OCI-LY7 (cell line): Measurements from ENCODE around the gene OR14A16. TPM values are rescaled to one million over a fixed set of nuclear protein-coding genes. Genes with fewer than 3 reads are reported as not detected.

Source experiments
- BruUV-seq: library from RNA; stranded (reverse); fragments of 400-500 nt; replicated peaks from 2 replicates; lab custom pipeline; 2021; lab: Mats Ljungman, UMichigan
- CTCF ChIA-PET: fragments of 300-600 bp; sonication (Branson Sonifier 250); formaldehyde crosslinking; loops from one replicate; lab custom pipeline; 2022; ENCODE audit warnings: antibody characterized with exemption; ENCODE audit not compliant: unreplicated experiment; lab: Charles Lee
- POLR2A ChIA-PET: fragments of 300-600 bp; sonication (Branson Sonifier 250); formaldehyde crosslinking; loops from one replicate; lab custom pipeline; 2022; ENCODE audit warnings: antibody characterized with exemption; lab: Charles Lee
- DNase-seq: peaks from one replicate; pipeline ENCODE4 v3.0.0-alpha.2; 2015; ENCODE audit warnings: low spot score
- H2AFZ ChIP-seq: fragments of 200-600 bp; sonication (generic), shearing (Covaris generic); 2 replicates; pipeline ENCODE4 v1.6.1; 2014; ENCODE audit warnings: mild to moderate bottlenecking, antibody characterized with exemption, low read length, moderate library complexity
- H3K27ac ChIP-seq: fragments of 200-600 bp; sonication (generic); 2 replicates; pipeline ENCODE4 v1.5.1; 2014; ENCODE audit warnings: mixed run types, low read depth, mild to moderate bottlenecking, moderate library complexity, low read length, inconsistent platforms; ENCODE audit not compliant: poor library complexity, severe bottlenecking
- H3K36me3 ChIP-seq: fragments of 200-600 bp; sonication (generic); 2 replicates; pipeline ENCODE4 v1.6.1; 2014; ENCODE audit warnings: mild to moderate bottlenecking, antibody characterized with exemption, low read length, moderate library complexity, mixed read lengths; ENCODE audit not compliant: insufficient read depth
- H3K4me1 ChIP-seq: fragments of 200-600 bp; sonication (generic); 2 replicates; pipeline ENCODE4 v1.5.1; 2014; ENCODE audit warnings: mild to moderate bottlenecking, low read length; ENCODE audit not compliant: insufficient read depth, poor library complexity, severe bottlenecking
- H3K4me2 ChIP-seq: fragments of 200-600 bp; sonication (generic); 2 replicates; pipeline ENCODE4 v1.6.1; 2014; ENCODE audit warnings: mild to moderate bottlenecking, low read length
- H3K4me3 ChIP-seq: fragments of 200-600 bp; sonication (generic); 2 replicates; pipeline ENCODE4 v1.5.1; 2014; ENCODE audit warnings: mild to moderate bottlenecking, low read depth, low read length; ENCODE audit not compliant: poor library complexity, severe bottlenecking
- H3K79me2 ChIP-seq: fragments of 200-600 bp; sonication (generic); 2 replicates; pipeline ENCODE4 v1.6.1; 2016; ENCODE audit warnings: low read depth, mild to moderate bottlenecking, low read length, moderate library complexity, mixed read lengths; ENCODE audit not compliant: insufficient read depth
- H3K9me2 ChIP-seq: fragments of 200-600 bp; sonication (generic); 2 replicates; pipeline ENCODE4 v1.6.1; 2016; ENCODE audit warnings: mild to moderate bottlenecking, low read length, mixed read lengths; ENCODE audit not compliant: insufficient read depth
- H3K9me3 ChIP-seq: fragments of 200-600 bp; sonication (generic); 2 replicates; pipeline ENCODE4 v1.6.1; 2014; ENCODE audit warnings: mild to moderate bottlenecking, mixed run types, low read length, mixed read lengths
- H4K20me1 ChIP-seq: fragments of 200-600 bp; sonication (generic); 2 replicates; pipeline ENCODE4 v1.6.1; 2014; ENCODE audit warnings: mild to moderate bottlenecking, antibody characterized with exemption, low read length, moderate library complexity, mixed read lengths; ENCODE audit not compliant: insufficient read depth
- EZH2phosphoT487 ChIP-seq: fragments of 200-600 bp; sonication (generic); IDR thresholded peaks from 2 replicates; pipeline ENCODE4 v1.6.1; 2018; ENCODE audit warnings: low read depth, borderline replicate concordance, mild to moderate bottlenecking, mixed run types, antibody characterized with exemption, low read length, moderate library complexity, mixed read lengths
- intact Hi-C: fragments of 100-400 bp; cut with micrococcal nuclease; formaldehyde crosslinking; loops from one replicate; pipeline ENCODE4 v1.10.0; 2022; ENCODE audit not compliant: unreplicated experiment
- total RNA-seq, 2 experiments: library from RNA; depleted of rRNA in 1 of 2; stranded (reverse); fragments of >200 nt in 1 of 2; shearing (Covaris generic) in 1 of 2; gene quantifications; 2 replicates each; pipeline ENCODE4 v1.2.3, GENCODE V29; 2014 to 2022
- TF ChIP-seq, protein P1 (sequence below): fragments of 200-600 bp; sonication (generic); conservative IDR thresholded peaks from 2 replicates; pipeline ENCODE4 v1.5.1; 2014; ENCODE audit warnings: mild to moderate bottlenecking, antibody characterized with exemption, low read length, moderate library complexity, mixed read lengths

Gene OR14A16
- total RNA-seq, 2 experiments from 2014 or later = not detected

DNA sequence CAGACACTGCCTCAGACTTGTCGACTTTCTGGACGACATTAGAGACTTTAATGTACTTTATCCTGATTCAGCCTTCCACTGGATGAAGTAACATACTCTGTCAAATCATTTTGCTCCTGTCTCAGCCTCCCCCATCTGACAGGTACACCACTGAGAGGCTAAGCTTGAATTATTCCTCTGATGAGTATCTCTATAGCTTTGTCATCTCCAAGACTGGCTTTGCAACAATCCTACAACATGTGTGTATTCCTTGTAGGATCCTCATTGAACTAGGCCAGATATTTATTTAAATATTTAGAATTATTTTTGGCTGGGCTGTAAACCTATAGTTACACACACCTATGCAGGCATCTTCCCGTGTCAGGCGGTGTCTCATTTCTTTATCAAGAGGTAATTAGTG, 32.0 kb upstream of the OR14A16 start:
- ChIA-PET CTCF (no interaction called here), POLR2A (no interaction called here)
- TF ChIP-seq EZH2phosphoT487 = no peak
- TF ChIP-seq, protein P1, sequence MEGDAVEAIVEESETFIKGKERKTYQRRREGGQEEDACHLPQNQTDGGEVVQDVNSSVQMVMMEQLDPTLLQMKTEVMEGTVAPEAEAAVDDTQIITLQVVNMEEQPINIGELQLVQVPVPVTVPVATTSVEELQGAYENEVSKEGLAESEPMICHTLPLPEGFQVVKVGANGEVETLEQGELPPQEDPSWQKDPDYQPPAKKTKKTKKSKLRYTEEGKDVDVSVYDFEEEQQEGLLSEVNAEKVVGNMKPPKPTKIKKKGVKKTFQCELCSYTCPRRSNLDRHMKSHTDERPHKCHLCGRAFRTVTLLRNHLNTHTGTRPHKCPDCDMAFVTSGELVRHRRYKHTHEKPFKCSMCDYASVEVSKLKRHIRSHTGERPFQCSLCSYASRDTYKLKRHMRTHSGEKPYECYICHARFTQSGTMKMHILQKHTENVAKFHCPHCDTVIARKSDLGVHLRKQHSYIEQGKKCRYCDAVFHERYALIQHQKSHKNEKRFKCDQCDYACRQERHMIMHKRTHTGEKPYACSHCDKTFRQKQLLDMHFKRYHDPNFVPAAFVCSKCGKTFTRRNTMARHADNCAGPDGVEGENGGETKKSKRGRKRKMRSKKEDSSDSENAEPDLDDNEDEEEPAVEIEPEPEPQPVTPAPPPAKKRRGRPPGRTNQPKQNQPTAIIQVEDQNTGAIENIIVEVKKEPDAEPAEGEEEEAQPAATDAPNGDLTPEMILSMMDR = no peak
- Histone ChIP-seq H4K20me1 (no peaks in the 10 kb centered on the region), H3K4me2 (no peak overlapping the region), H3K79me2 (no peaks in the 10 kb centered on the region), H2AFZ (no peak overlapping the region), H3K36me3 (no peaks in the 10 kb centered on the region), H3K9me3 (no peaks in the 10 kb centered on the region), H3K4me3 (no peak overlapping the region), H3K27ac (no peak overlapping the region), H3K9me2 (no peaks in the 10 kb centered on the region), H3K4me1 (no peaks in the 10 kb centered on the region)
- intact Hi-C loops = no loop called here
- BruUV-seq = no TSS peak
- no peak for DNase-seq

GRCh38 chr1:247854899-247855545, 31.1 kb upstream of the OR14A16 start:
- H3K9me2 ChIP-seq = no peaks in the 10 kb centered on the region
- H3K79me2 ChIP-seq = no peaks in the 10 kb centered on the region
- no TSS peak for BruUV-seq
- no peak for DNase-seq
- ChIA-PET CTCF (no interaction called here), POLR2A (no interaction called here)
- no peak overlapping the region for H2AFZ ChIP-seq
- no peak overlapping the region for H3K4me2 ChIP-seq
- no peaks in the 10 kb centered on the region for H3K36me3 ChIP-seq
- H3K27ac ChIP-seq = no peak overlapping the region
- TF ChIP-seq, protein P1 = no peak
- TF ChIP-seq EZH2phosphoT487 = no peak
- H3K4me1 ChIP-seq = no peaks in the 10 kb centered on the region
- H3K4me3 ChIP-seq = no peak overlapping the region
- H4K20me1 ChIP-seq = no peaks in the 10 kb centered on the region
- no peaks in the 10 kb centered on the region for H3K9me3 ChIP-seq
- intact Hi-C loops = no loop called here

DNA sequence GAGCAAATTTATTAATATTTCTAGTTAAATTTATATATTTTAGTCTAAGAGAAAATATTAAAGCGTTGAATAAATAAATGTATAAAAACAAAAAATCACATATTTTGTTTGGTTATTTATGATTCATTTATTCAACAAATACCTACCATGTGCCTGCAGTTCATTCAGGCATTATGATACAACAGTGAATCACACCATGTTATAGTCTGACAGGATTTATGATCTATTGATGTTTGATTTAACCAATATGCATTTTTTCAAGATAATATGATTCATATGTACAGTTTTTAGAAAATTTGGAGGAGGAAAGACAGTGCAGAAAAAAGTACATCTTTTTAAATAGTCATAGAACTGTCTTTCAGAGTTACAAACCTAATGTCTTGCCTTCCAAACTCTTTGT, 25.7 kb upstream of the OR14A16 start:
- ChIA-PET CTCF (no interaction called here), POLR2A (no interaction called here)
- no peak for TF ChIP-seq EZH2phosphoT487
- TF ChIP-seq, protein P1 = no peak
- H3K79me2 ChIP-seq = no peaks in the 10 kb centered on the region
- H3K36me3 ChIP-seq = no peaks in the 10 kb centered on the region
- intact Hi-C loops = no loop called here
- no peak overlapping the region for H3K4me2 ChIP-seq
- no peak overlapping the region for H3K27ac ChIP-seq
- no peaks in the 10 kb centered on the region for H3K9me3 ChIP-seq
- no peak for DNase-seq
- no peaks in the 10 kb centered on the region for H3K9me2 ChIP-seq
- no peak overlapping the region for H2AFZ ChIP-seq
- H3K4me3 ChIP-seq = no peak overlapping the region
- H4K20me1 ChIP-seq = no peaks in the 10 kb centered on the region
- H3K4me1 ChIP-seq = no peaks in the 10 kb centered on the region
- BruUV-seq = no TSS peak
